Activated B cell treated with CpG ODN at 0.5 μM for 24 hours (primary cell): ENCODE results near the gene SOCS3. TPM values are rescaled to one million over a fixed set of nuclear protein-coding genes. Genes with fewer than 3 reads are reported as not detected.

Experiments
- ATAC-seq: fragments of 200-7000 bp; cut with Tn5 transposase; one replicate; pipeline ENCODE4 v1.10.0; 2021; ENCODE audit warnings: low read depth, mild to moderate bottlenecking, moderate library complexity
- CTCF ChIA-PET: fragments of 350-600 bp; sonication (Branson Sonifier 250); formaldehyde crosslinking; loops from one replicate; lab custom pipeline; 2021; ENCODE audit warnings: antibody characterized with exemption; lab: Charles Lee
- POLR2A ChIA-PET: fragments of 350-600 bp; sonication (Branson Sonifier 250); formaldehyde crosslinking; loops from one replicate; lab custom pipeline; 2021; ENCODE audit warnings: antibody characterized with exemption; lab: Charles Lee
- DNase-seq: peaks from one replicate; pipeline ENCODE4 v3.0.0; 2022
- H3K27ac Mint-ChIP-seq: one replicate; pipeline ENCODE4 v1.8.0; 2020; ENCODE audit warnings: mixed read lengths
- H3K27me3 Mint-ChIP-seq: one replicate; pipeline ENCODE4 v1.8.0; 2021; ENCODE audit warnings: mixed read lengths
- H3K36me3 Mint-ChIP-seq: one replicate; pipeline ENCODE4 v1.8.0; 2021; ENCODE audit warnings: low read depth, mixed read lengths
- H3K4me1 Mint-ChIP-seq: one replicate; pipeline ENCODE4 v1.8.0; 2021; ENCODE audit warnings: mixed read lengths
- H3K4me3 Mint-ChIP-seq: one replicate; pipeline ENCODE4 v1.8.0; 2020; ENCODE audit warnings: mild to moderate bottlenecking, mixed read lengths
- H3K9me3 Mint-ChIP-seq: one replicate; pipeline ENCODE4 v1.8.0; 2020; ENCODE audit warnings: mixed read lengths
- intact Hi-C: fragments of 100-400 bp; cut with micrococcal nuclease; formaldehyde crosslinking; loops from one replicate; pipeline ENCODE4 v1.15.1; 2024
- total RNA-seq: library from RNA; stranded (reverse); gene quantifications from 2 replicates; pipeline ENCODE4 v1.2.3, GENCODE V29; 2022
- TF ChIP-seq, protein P1 (sequence below): fragments of 200-600 bp; IDR thresholded peaks from one replicate; pipeline ENCODE4 v1.8.0; 2022; ENCODE audit warnings: antibody characterized with exemption, mild to moderate bottlenecking

The SOCS3 gene
- total RNA-seq, 1 donor from 2014 or later = 79.9 TPM

DNA sequence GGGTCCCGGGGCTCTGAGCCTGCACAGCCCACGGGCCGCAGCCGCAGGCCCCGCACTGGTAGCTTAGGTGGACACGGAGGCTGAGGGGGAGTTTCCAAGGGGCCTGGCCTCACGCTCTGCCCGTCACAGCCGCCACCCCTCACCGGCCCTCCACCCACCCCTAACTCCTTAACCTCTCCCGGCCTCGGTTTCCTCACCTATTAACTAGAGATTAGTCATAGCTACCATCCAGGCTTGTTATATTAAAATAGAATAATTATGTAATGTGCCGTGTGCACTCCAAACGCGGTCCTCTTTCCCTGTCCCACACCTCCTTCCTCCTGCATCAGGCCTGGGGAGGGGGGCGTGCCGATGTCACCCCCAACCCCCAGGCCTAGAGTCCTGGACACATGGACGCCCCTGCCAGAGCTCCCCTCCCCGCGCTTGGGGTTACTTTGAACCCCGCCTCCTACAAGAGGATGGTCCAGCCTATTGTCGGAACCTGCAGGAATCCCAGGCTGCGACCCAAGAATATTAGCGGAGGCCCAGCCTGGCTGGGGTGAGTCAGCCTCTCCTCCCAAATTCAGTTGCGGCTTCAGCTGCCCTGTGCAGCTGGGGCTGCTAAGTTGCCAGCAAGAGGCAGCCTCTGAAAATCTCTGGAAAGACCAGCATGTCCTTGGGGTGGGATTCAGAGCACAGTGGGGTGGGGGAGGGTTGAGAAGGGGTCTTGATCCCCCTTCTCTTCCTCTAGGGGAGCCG, 17.3 kb downstream of the SOCS3 start:
- TF ChIP-seq, protein P1, sequence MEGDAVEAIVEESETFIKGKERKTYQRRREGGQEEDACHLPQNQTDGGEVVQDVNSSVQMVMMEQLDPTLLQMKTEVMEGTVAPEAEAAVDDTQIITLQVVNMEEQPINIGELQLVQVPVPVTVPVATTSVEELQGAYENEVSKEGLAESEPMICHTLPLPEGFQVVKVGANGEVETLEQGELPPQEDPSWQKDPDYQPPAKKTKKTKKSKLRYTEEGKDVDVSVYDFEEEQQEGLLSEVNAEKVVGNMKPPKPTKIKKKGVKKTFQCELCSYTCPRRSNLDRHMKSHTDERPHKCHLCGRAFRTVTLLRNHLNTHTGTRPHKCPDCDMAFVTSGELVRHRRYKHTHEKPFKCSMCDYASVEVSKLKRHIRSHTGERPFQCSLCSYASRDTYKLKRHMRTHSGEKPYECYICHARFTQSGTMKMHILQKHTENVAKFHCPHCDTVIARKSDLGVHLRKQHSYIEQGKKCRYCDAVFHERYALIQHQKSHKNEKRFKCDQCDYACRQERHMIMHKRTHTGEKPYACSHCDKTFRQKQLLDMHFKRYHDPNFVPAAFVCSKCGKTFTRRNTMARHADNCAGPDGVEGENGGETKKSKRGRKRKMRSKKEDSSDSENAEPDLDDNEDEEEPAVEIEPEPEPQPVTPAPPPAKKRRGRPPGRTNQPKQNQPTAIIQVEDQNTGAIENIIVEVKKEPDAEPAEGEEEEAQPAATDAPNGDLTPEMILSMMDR = no peak
- no peak for DNase-seq
- H3K27me3 Mint-ChIP-seq = no peaks in the 10 kb centered on the region

DNA sequence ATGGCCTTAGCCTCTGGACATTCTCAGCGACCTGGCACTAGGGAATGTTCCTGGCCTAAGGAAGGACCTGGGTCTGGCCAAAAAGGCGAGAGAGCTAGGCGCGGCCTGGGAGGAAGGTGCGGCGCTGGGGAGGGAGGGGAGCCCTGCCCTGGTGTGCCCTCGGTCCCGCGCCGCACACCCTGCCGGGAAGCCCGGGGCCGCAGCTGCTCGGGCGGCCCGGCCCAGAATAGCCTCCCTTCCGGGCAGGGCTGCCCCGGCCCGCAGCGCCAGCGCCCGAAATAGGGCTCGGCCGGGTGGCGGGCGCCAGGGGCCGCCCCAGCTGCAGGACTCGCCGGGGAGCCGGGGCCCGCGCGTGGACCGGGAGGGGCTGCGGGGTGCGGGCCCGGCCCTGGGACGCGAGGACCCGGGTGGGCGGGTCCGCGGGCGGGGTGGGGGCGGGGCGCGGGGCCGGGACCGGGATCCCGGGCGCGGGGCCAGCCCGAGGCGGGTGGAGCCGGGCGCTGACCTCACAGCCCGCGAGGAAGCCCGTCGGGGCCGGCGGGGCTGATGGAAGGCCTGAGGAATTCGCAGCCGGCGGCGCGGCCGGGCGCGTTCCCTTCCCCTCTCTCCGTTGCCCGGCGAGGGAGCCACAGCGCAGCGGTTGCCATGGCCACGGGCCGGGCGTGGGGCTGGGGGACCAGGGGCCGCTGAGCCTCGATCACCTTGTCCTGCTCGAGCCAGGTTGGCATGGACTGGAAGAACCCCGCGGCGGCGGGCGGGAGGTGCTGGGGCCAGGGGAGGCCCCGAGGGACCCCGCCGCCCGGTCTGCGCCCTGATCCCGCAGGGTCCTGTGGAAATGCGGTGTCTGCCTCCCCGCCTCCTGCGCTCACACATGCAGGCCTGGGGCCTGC, 18.1 kb downstream of the SOCS3 start:
- peak; percentile 48 for DNase-seq
- no peaks in the 10 kb centered on the region for H3K36me3 Mint-ChIP-seq
- H3K9me3 Mint-ChIP-seq = no peaks in the 10 kb centered on the region
- peaks cover 85% of the 10 kb centered on the region for H3K4me1 Mint-ChIP-seq
- no peak for ATAC-seq
- CTCF ChIA-PET = interaction anchor here (1.2 to 5.5 kb wide), 2 partner anchors 19 to 80 kb away, joined by 4 to 29 read pairs; partner anchors contain the start of gene SOCS3
- TF ChIP-seq, protein P1 = no peak
- H3K4me3 Mint-ChIP-seq = peak overlapping the region; percentile 79
- H3K27me3 Mint-ChIP-seq = no peaks in the 10 kb centered on the region
- intact Hi-C loops = loop anchor here (5.0 kb wide), 2 partner anchors 55 to 210 kb away; partner anchors contain the start of gene TMC8
- POLR2A ChIA-PET = interaction anchor here (0.5 to 2.1 kb wide), 10 partner anchors 10 to 286 kb away, joined by 3 to 10 read pairs (median 4); no protein-coding TSS in a partner anchor
- H3K27ac Mint-ChIP-seq = peak overlapping the region; percentile 70

More for the DNA sequence above, 17.3 kb downstream of the SOCS3 start:
- intact Hi-C loops = loop anchor here (1.0 to 5.0 kb wide), 4 partner anchors 14 to 210 kb away; partner anchors contain the start of genes SOCS3 and TMC8
- Mint-ChIP-seq H3K4me1 (peaks cover 83% of the 10 kb centered on the region), H3K4me3 (peak overlapping the region; percentile 66), H3K9me3 (no peaks in the 10 kb centered on the region), H3K36me3 (no peaks in the 10 kb centered on the region), H3K27ac (peak overlapping the region; percentile 89)
- ChIA-PET POLR2A (interaction anchor here (0.5 to 2.1 kb wide), 11 partner anchors 11 to 466 kb away, joined by 3 to 10 read pairs (median 4); no protein-coding TSS in a partner anchor), CTCF (interaction anchor here (1.0 to 5.5 kb wide), 4 partner anchors 17 to 80 kb away, joined by 3 to 29 read pairs (median 6); partner anchors contain the start of gene SOCS3)
- peak; percentile 2 for ATAC-seq

DNA sequence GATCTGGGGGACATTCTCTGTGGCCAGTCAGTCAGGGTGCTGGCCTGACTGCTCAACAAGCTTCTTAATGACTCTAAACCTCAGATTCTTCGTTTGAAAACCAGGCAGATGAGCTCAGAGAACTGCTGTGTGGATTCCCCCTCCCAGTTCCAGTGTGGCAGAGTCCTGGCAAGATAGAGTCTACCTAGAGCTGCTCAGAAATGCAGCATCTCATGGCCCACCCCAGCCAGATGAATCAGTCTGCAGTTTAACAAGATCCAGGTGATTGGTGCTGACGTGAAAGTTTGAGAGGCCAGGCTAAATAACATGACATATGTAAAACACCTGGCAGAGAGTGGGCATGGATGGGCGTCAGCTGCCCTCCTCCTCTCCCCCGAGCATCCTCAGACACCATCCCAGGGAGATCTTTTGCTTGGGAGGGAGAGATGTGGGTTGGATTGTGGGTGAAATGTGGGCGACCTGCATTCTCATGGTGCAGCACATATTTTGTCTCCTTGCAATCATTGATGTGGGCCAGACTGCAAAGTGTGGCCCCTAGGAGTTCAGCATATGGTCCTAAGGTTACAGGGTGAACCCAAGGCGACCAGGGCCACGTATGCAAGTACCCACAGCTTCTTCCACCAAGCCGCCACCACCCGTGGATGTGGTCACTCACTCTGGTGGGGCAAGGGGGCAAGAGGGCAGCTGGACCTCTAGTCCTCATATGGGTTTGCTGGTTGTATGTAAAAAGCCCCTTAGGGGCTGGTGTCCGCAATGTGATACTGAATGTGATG, 19.5 kb downstream of the SOCS3 start:
- ChIA-PET CTCF (interaction anchor here (5.5 kb wide), 1 partner anchor 20 kb away, joined by 29 read pairs; the partner anchor contains the start of gene SOCS3), POLR2A (interaction anchor here (0.6 to 1.0 kb wide), 3 partner anchors 24 to 78 kb away, joined by 3 to 5 read pairs (median 3); no protein-coding TSS in a partner anchor)
- H3K27me3 Mint-ChIP-seq = no peaks in the 10 kb centered on the region
- peak overlapping the region; percentile 76 for H3K27ac Mint-ChIP-seq
- H3K4me3 Mint-ChIP-seq = peak overlapping the region; percentile 68
- no peak for DNase-seq
- intact Hi-C loops = loop anchor here (5.0 kb wide), 2 partner anchors 53 to 208 kb away; partner anchors contain the start of gene TMC8
- H3K9me3 Mint-ChIP-seq = no peaks in the 10 kb centered on the region
- no peak for ATAC-seq
- H3K36me3 Mint-ChIP-seq = no peaks in the 10 kb centered on the region
- TF ChIP-seq, protein P1 = no peak
- H3K4me1 Mint-ChIP-seq = peaks cover 83% of the 10 kb centered on the region

DNA sequence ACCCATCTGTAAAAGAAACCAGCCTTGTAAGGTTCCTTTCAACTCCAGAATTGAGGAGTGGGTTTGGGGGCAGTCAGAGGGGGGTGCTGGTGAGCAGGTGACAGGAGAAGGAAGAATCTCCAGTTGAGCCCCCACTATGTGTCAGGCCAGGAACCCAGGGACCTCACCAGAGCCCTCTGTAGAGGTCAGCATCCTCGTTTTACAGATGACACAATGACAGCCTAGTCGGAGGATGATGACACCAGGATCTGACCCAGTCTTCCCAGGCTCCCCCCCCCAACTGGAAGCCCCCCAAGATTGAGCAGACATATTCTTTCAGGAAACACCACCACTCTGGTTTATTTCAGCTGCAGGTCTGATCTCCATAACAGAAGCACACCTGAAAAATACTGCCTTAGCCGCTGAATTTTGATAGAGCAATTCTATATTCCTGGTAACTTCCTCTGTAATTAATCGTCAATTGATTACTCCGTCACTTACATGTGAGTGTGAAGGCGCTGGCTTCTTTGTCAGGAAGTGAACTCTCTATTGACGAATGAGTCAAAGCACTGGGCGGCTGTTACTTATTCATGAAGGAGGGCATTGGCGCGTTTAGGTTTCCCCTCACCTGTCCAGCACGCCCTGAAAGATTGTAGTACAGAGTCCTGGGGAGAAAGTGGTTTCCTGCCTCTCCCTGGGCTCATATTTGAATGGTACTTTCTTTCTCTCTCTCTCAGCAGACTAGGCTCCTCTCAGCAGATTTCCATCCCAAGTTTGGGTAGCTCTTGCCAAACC, 21.2 kb downstream of the SOCS3 start:
- Mint-ChIP-seq H3K4me1 (peaks cover 78% of the 10 kb centered on the region), H3K9me3 (no peaks in the 10 kb centered on the region), H3K36me3 (no peaks in the 10 kb centered on the region), H3K4me3 (peak overlapping the region; percentile 82), H3K27ac (peak overlapping the region; percentile 96), H3K27me3 (no peaks in the 10 kb centered on the region)
- ChIA-PET POLR2A (interaction anchor here (0.6 to 1.3 kb wide), 7 partner anchors 21 to 383 kb away, joined by 3 to 10 read pairs (median 6); no protein-coding TSS in a partner anchor), CTCF (interaction anchor here (0.6 to 5.5 kb wide), 3 partner anchors 11 to 22 kb away, joined by 3 to 29 read pairs (median 7); partner anchors contain the start of gene SOCS3)
- intact Hi-C loops = no loop called here
- ATAC-seq (peak; percentile 13), DNase-seq (no peak)
- TF ChIP-seq, protein P1 = no peak
